HCT116 (cell line): Measurements from ENCODE around the gene FGD5.

ENCODE experiments used
- CEBPB ChIP-seq: IDR thresholded peaks from 2 replicates; pipeline ENCODE4 v1.6.1; 2012; ENCODE audit warnings: low read depth
- EGR1 ChIP-seq: IDR thresholded peaks from 2 replicates; pipeline ENCODE4 v1.6.1; 2012; ENCODE audit warnings: low read depth
- EZH2 ChIP-seq: fragments of 200-600 bp; sonication (generic); IDR thresholded peaks from 2 replicates; pipeline ENCODE4 v1.6.1; 2017; ENCODE audit warnings: antibody characterized with exemption, mixed run types
- EZH2phosphoT487 ChIP-seq: fragments of 200-600 bp; IDR thresholded peaks from 2 replicates; pipeline ENCODE4 v1.6.1; 2018; ENCODE audit warnings: antibody characterized with exemption, borderline replicate concordance
- JUND ChIP-seq: IDR thresholded peaks from 2 replicates; pipeline ENCODE4 v1.6.1; 2012
- POLR2A ChIP-seq: IDR thresholded peaks from 2 replicates; pipeline ENCODE4 v1.7.0; 2011; ENCODE audit warnings: borderline replicate concordance; ENCODE audit not compliant: insufficient read depth, insufficient read length; ENCODE audit errors: extremely low read depth
- POLR2AphosphoS5 ChIP-seq: IDR thresholded peaks from 2 replicates; pipeline ENCODE4 v1.6.1; 2011; ENCODE audit warnings: mild to moderate bottlenecking, low read depth, low read length, moderate library complexity
- RAD21 ChIP-seq: IDR thresholded peaks from 2 replicates; pipeline ENCODE4 v1.6.1; 2012; ENCODE audit warnings: low read depth, mild to moderate bottlenecking
- TCF7L2 ChIP-seq: IDR thresholded peaks from 2 replicates; pipeline ENCODE4 v1.7.0; 2011; ENCODE audit warnings: borderline replicate concordance, inconsistent platforms; ENCODE audit not compliant: insufficient read depth, insufficient read length; ENCODE audit errors: extremely low read depth
- ZNF274 ChIP-seq: fragments of 200-500 bp; sonication (Bioruptor generic); IDR thresholded peaks from 2 replicates; pipeline ENCODE4 v1.6.1; 2014; ENCODE audit warnings: mild to moderate bottlenecking, low read depth, low read length, inconsistent platforms
- TF ChIP-seq, protein P1 (sequence below), 3 experiments: fragments of 200-600 bp in 1 of 3; sonication (generic) in 1 of 3; IDR thresholded peaks in 2 of 3; conservative IDR thresholded peaks in 1 of 3; 2 replicates each; pipeline ENCODE4 v1.5.1; 2012 to 2017; ENCODE audit warnings: low read depth in 2 of 3, low read length in 2 of 3, antibody characterized with exemption in 1 of 3, borderline replicate concordance in 1 of 3, control low read depth in 1 of 3, mild to moderate bottlenecking in 1 of 3, mixed read lengths in 1 of 3, mixed run types in 1 of 3, moderate library complexity in 1 of 3; ENCODE audit not compliant: insufficient read depth in 1 of 3
- TF ChIP-seq, protein P2 (sequence below): IDR thresholded peaks from 2 replicates; pipeline ENCODE4 v1.6.1; 2012
- TF ChIP-seq, protein P3 (sequence below): IDR thresholded peaks from 2 replicates; pipeline ENCODE4 v1.6.1; 2012; ENCODE audit warnings: low read depth

DNA sequence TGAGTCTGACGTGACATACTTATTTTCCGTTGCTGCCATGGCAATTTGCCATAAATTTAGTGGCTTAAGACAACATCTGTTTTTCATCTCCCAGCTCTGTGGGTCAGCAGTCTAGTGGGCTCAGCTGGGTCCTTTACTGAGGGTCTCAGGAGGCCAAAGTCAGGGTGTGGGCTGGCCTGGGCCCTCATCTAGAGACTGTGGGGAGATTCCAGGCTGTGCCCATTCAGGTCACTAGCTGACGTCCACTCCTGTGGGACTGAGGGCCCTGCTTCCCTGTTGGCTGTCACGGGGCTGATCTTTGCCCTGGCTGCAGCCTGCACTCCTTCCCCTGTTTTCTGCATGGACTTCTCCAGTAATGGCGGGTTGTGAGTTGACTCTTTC lies 19.1 kb downstream of the FGD5 start:
- TF ChIP-seq EZH2phosphoT487 = no peak
- TF ChIP-seq POLR2A = no peak
- TF ChIP-seq ZNF274 = no peak
- TF ChIP-seq, protein P1, sequence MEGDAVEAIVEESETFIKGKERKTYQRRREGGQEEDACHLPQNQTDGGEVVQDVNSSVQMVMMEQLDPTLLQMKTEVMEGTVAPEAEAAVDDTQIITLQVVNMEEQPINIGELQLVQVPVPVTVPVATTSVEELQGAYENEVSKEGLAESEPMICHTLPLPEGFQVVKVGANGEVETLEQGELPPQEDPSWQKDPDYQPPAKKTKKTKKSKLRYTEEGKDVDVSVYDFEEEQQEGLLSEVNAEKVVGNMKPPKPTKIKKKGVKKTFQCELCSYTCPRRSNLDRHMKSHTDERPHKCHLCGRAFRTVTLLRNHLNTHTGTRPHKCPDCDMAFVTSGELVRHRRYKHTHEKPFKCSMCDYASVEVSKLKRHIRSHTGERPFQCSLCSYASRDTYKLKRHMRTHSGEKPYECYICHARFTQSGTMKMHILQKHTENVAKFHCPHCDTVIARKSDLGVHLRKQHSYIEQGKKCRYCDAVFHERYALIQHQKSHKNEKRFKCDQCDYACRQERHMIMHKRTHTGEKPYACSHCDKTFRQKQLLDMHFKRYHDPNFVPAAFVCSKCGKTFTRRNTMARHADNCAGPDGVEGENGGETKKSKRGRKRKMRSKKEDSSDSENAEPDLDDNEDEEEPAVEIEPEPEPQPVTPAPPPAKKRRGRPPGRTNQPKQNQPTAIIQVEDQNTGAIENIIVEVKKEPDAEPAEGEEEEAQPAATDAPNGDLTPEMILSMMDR (IDR thresholded peaks at IDR 0.05 in 2 of 3, conservative IDR thresholded peaks at IDR 0.05 in 1 of 3; ENCODE audit: borderline replicate concordance in 1 of 3, insufficient read depth in 1 of 3, low read depth in 2 of 3, low read length in 2 of 3) = no peak
- TF ChIP-seq POLR2AphosphoS5 = no peak
- no peak for TF ChIP-seq TCF7L2
- TF ChIP-seq, protein P2, sequence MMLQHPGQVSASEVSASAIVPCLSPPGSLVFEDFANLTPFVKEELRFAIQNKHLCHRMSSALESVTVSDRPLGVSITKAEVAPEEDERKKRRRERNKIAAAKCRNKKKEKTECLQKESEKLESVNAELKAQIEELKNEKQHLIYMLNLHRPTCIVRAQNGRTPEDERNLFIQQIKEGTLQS = no peak
- no peak for TF ChIP-seq RAD21
- TF ChIP-seq JUND = no peak
- TF ChIP-seq, protein P3, sequence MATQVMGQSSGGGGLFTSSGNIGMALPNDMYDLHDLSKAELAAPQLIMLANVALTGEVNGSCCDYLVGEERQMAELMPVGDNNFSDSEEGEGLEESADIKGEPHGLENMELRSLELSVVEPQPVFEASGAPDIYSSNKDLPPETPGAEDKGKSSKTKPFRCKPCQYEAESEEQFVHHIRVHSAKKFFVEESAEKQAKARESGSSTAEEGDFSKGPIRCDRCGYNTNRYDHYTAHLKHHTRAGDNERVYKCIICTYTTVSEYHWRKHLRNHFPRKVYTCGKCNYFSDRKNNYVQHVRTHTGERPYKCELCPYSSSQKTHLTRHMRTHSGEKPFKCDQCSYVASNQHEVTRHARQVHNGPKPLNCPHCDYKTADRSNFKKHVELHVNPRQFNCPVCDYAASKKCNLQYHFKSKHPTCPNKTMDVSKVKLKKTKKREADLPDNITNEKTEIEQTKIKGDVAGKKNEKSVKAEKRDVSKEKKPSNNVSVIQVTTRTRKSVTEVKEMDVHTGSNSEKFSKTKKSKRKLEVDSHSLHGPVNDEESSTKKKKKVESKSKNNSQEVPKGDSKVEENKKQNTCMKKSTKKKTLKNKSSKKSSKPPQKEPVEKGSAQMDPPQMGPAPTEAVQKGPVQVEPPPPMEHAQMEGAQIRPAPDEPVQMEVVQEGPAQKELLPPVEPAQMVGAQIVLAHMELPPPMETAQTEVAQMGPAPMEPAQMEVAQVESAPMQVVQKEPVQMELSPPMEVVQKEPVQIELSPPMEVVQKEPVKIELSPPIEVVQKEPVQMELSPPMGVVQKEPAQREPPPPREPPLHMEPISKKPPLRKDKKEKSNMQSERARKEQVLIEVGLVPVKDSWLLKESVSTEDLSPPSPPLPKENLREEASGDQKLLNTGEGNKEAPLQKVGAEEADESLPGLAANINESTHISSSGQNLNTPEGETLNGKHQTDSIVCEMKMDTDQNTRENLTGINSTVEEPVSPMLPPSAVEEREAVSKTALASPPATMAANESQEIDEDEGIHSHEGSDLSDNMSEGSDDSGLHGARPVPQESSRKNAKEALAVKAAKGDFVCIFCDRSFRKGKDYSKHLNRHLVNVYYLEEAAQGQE = no peak
- TF ChIP-seq EZH2 = no peak
- no peak for TF ChIP-seq EGR1
- no peak for TF ChIP-seq CEBPB
